GM12872 (cell line): ENCODE measurements around the gene THSD7A.

ENCODE experiments used
- CTCF ChIP-seq: IDR thresholded peaks from 3 replicates; pipeline ENCODE4 v1.5.1; 2011; ENCODE audit warnings: low read depth, mild to moderate bottlenecking, low read length, moderate library complexity; ENCODE audit not compliant: insufficient read depth

THSD7A gene

GRCh38 chr7:11587814-11588213, 244.2 kb downstream of the THSD7A start:
- no peak for TF ChIP-seq CTCF

GRCh38 chr7:11587048-11587447, 244.9 kb downstream of the THSD7A start:
- TF ChIP-seq CTCF, result no peak

- TF ChIP-seq CTCF, result no peak
Observed at GRCh38 chr7:11584406-11585031, 247.5 kb downstream of the THSD7A start.

GRCh38 chr7:11579141-11579540, 252.9 kb downstream of the THSD7A start:
- TF ChIP-seq CTCF, result no peak

GRCh38 chr7:11576310-11576709, 255.7 kb downstream of the THSD7A start:
- TF ChIP-seq CTCF, result no peak

- TF ChIP-seq CTCF, result no peak
Observed at GRCh38 chr7:11573128-11573750, 258.8 kb downstream of the THSD7A start.

- TF ChIP-seq CTCF, result no peak
Observed at GRCh38 chr7:11570922-11571550, 261.0 kb downstream of the THSD7A start.
